GM19463 (cell line): Measurements from ENCODE around the gene GPHN.
"Not testable (repeated sequence)": the region's sequence is repeated elsewhere in the genome, so short reads cannot be mapped to it uniquely, and the experiment has no call there.

Experiments used
- ATAC-seq: cut with Tn5 transposase; IDR thresholded peaks from one replicate; pipeline ENCODE4 v1.9.1; 2021; ENCODE audit warnings: mild to moderate bottlenecking, moderate library complexity; ENCODE audit not compliant: unreplicated experiment

Gene GPHN

GRCh38 chr14:66651536-66652220, 143.7 kb downstream of the GPHN start:
- no peak for ATAC-seq

- ATAC-seq = no peak
These were observed 144.7 kb downstream of the GPHN start for GRCh38 chr14:66652525-66653106.

GRCh38 chr14:66657780-66658179, 149.8 kb downstream of the GPHN start:
- ATAC-seq = no peak

GRCh38 chr14:66662374-66662773, 154.4 kb downstream of the GPHN start:
- ATAC-seq = no peak

- no peak for ATAC-seq
These were observed 169.8 kb downstream of the GPHN start for GRCh38 chr14:66677780-66678179.

GRCh38 chr14:66680216-66680615, 172.3 kb downstream of the GPHN start:
- ATAC-seq = no peak

- no peak for ATAC-seq
These were observed 188.4 kb downstream of the GPHN start for GRCh38 chr14:66696326-66696725.

GRCh38 chr14:66698503-66698902, 190.6 kb downstream of the GPHN start:
- ATAC-seq = no peak

- no peak for ATAC-seq
These were observed 193.9 kb downstream of the GPHN start for GRCh38 chr14:66701813-66702212.

- ATAC-seq = no peak
These were observed 200.3 kb downstream of the GPHN start for GRCh38 chr14:66708267-66708666.

GRCh38 chr14:66709291-66709690, 201.3 kb downstream of the GPHN start:
- ATAC-seq = no peak

GRCh38 chr14:66714291-66714690, 206.3 kb downstream of the GPHN start:
- ATAC-seq = not testable (repeated sequence)

- not testable (repeated sequence) for ATAC-seq
These were observed 207.4 kb downstream of the GPHN start for GRCh38 chr14:66715313-66715712.

- no peak for ATAC-seq
These were observed 208.3 kb downstream of the GPHN start for GRCh38 chr14:66716227-66716626.

GRCh38 chr14:66717561-66718140, 209.7 kb downstream of the GPHN start:
- no peak for ATAC-seq

GRCh38 chr14:66724996-66725395, 217.0 kb downstream of the GPHN start:
- no peak for ATAC-seq

- ATAC-seq = not testable (repeated sequence)
These were observed 223.4 kb downstream of the GPHN start for GRCh38 chr14:66731298-66731697.

- no peak for ATAC-seq
These were observed 227.9 kb downstream of the GPHN start for GRCh38 chr14:66735853-66736252.

- ATAC-seq = no peak
These were observed 231.9 kb downstream of the GPHN start for GRCh38 chr14:66739826-66740225.

GRCh38 chr14:66745078-66745477, 237.1 kb downstream of the GPHN start:
- ATAC-seq = no peak

GRCh38 chr14:66746316-66747006, 238.5 kb downstream of the GPHN start:
- ATAC-seq = no peak

GRCh38 chr14:66752109-66752508, 244.2 kb downstream of the GPHN start:
- ATAC-seq = peak; percentile 65
